OCI-LY1 (cell line): ENCODE measurements around the gene MMP14.
A peak's percentile ranks its signal among the peaks of the same experiment; 100 is the strongest.

Source experiments
- EZH2 ChIP-seq: fragments of 200-600 bp; sonication (generic), shearing (Covaris generic); IDR thresholded peaks from 2 replicates; pipeline ENCODE4 v1.8.0; 2017; ENCODE audit warnings: borderline replicate concordance, mixed run types, mild to moderate bottlenecking, antibody characterized with exemption, low read length, moderate library complexity, mixed read lengths
- TF ChIP-seq, protein P1 (sequence below): fragments of 200-600 bp; sonication (generic), shearing (Covaris generic); IDR thresholded peaks from 2 replicates; pipeline ENCODE4 v1.5.1; 2017; ENCODE audit warnings: mild to moderate bottlenecking, antibody characterized with exemption, low read length, moderate library complexity, mixed read lengths

GRCh38 chr14:22852940-22853767 is 16.8 kb downstream of the MMP14 start:
- TF ChIP-seq, protein P1, sequence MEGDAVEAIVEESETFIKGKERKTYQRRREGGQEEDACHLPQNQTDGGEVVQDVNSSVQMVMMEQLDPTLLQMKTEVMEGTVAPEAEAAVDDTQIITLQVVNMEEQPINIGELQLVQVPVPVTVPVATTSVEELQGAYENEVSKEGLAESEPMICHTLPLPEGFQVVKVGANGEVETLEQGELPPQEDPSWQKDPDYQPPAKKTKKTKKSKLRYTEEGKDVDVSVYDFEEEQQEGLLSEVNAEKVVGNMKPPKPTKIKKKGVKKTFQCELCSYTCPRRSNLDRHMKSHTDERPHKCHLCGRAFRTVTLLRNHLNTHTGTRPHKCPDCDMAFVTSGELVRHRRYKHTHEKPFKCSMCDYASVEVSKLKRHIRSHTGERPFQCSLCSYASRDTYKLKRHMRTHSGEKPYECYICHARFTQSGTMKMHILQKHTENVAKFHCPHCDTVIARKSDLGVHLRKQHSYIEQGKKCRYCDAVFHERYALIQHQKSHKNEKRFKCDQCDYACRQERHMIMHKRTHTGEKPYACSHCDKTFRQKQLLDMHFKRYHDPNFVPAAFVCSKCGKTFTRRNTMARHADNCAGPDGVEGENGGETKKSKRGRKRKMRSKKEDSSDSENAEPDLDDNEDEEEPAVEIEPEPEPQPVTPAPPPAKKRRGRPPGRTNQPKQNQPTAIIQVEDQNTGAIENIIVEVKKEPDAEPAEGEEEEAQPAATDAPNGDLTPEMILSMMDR: peak; percentile 88
- no peak for TF ChIP-seq EZH2
